Measurements from ENCODE around the gene MZB1. TPM values are rescaled to one million over a fixed set of nuclear protein-coding genes. Genes with fewer than 3 reads are reported as not detected.

The MZB1 gene
- total RNA-seq, 1 donor from 2014 or later, result 5.2 TPM

- Histone ChIP-seq H3K9me3 (no peaks in the 10 kb centered on the region), H3K4me3 (peak overlapping the region; percentile 90), H3K36me3 (no peaks in the 10 kb centered on the region), H3K4me1 (peaks cover 21% of the 10 kb centered on the region), H3K27ac (peak overlapping the region; percentile 96), H3K27me3 (no peaks in the 10 kb centered on the region)
- no peak for ATAC-seq
- TF ChIP-seq CTCF (IDR thresholded peaks at IDR 0.05), result no peak
- no peak for DNase-seq
- intact Hi-C loops (cut with DNase I), result no loop called here
These were observed 47.3 kb downstream of the MZB1 start for GRCh38 chr5:139342423-139342723.

GRCh38 chr5:139341689-139342422 lies 47.9 kb downstream of the MZB1 start, which contains the start of gene PAIP2:
PAIP2 (plus strand) TSS chr5:139341854; CDS start chr5:139363785, 21,931 bp downstream.
- TF ChIP-seq CTCF (IDR thresholded peaks at IDR 0.05), result peak; percentile 73
- peaks cover 21% of the 10 kb centered on the region for H3K4me1 ChIP-seq

GRCh38 chr5:139341187-139341688 lies 48.5 kb downstream of the MZB1 start:
- Histone ChIP-seq H3K4me3 (peak overlapping the region; percentile 90), H3K9me3 (no peaks in the 10 kb centered on the region), H3K27ac (no peak overlapping the region), H3K4me1 (peaks cover 21% of the 10 kb centered on the region), H3K27me3 (no peaks in the 10 kb centered on the region), H3K36me3 (no peaks in the 10 kb centered on the region)
- TF ChIP-seq CTCF (IDR thresholded peaks at IDR 0.05), result no peak
- ATAC-seq (no peak), DNase-seq (no peak)
- intact Hi-C loops (cut with DNase I), result no loop called here

More at GRCh38 chr5:139341689-139342422, 47.9 kb downstream of the MZB1 start, which contains the start of gene PAIP2:
- DNase-seq (peak; percentile 99), ATAC-seq (peak; percentile 98)
- intact Hi-C loops (cut with DNase I), result no loop called here
- Histone ChIP-seq H3K4me3 (peak within 1 kb of the TSS; percentile 90), H3K27me3 (no peaks in the 10 kb centered on the region), H3K36me3 (no peaks in the 10 kb centered on the region), H3K27ac (peak within 1 kb of the TSS; percentile 96), H3K9me3 (no peaks in the 10 kb centered on the region)

- Histone ChIP-seq H3K27ac (no peak overlapping the region), H3K27me3 (no peaks in the 10 kb centered on the region), H3K36me3 (no peaks in the 10 kb centered on the region), H3K9me3 (no peaks in the 10 kb centered on the region), H3K4me3 (no peak overlapping the region), H3K4me1 (peaks cover 21% of the 10 kb centered on the region)
- DNase-seq (no peak), ATAC-seq (no peak)
- TF ChIP-seq CTCF (IDR thresholded peaks at IDR 0.05), result no peak
- intact Hi-C loops (cut with DNase I), result no loop called here
These were observed 49.7 kb downstream of the MZB1 start for GRCh38 chr5:139340051-139340450.

Other genes starting within 250 kb of the MZB1 start
- gene SIL1, start 191.5 kb downstream of the MZB1 start, total RNA-seq, result 56.9 TPM
- gene MATR3, start 96.2 kb downstream of the MZB1 start, total RNA-seq, result 197 TPM
- 70.0 TPM for gene PAIP2, start 48.1 kb downstream of the MZB1 start, total RNA-seq
- not detected for gene SLC23A1, start 6.6 kb downstream of the MZB1 start, total RNA-seq
- 1.9 TPM for gene PROB1, start 5.2 kb upstream of the MZB1 start, total RNA-seq
- 4.5 TPM for gene SPATA24, start 14.2 kb upstream of the MZB1 start, total RNA-seq
- 11.9 TPM for gene DNAJC18, start 49.6 kb upstream of the MZB1 start, total RNA-seq
- 47.2 TPM for gene ECSCR, start 72.8 kb upstream of the MZB1 start, total RNA-seq
- not detected for gene SMIM33, start 81.1 kb upstream of the MZB1 start, total RNA-seq
- gene STING1, start 92.8 kb upstream of the MZB1 start, total RNA-seq, result 102 TPM
- 95.9 TPM for gene UBE2D2, start 171.4 kb upstream of the MZB1 start, total RNA-seq